ENCODE measurements around the gene FAU. TPM values are rescaled to one million over a fixed set of nuclear protein-coding genes. Genes with fewer than 3 reads are reported as not detected.

FAU gene
- total and polyA plus RNA-seq, 2 of the 13 experiments (the other 11 are each of a cell fraction or from before 2014, with no cell fraction given), result 374 to 869 TPM

GRCh38 chr11:65083834-65084597, 37.9 kb downstream of the FAU start, which contains the start of the genes CDCA5 and ZFPL1 (continued):
- TF ChIP-seq, protein P1, sequence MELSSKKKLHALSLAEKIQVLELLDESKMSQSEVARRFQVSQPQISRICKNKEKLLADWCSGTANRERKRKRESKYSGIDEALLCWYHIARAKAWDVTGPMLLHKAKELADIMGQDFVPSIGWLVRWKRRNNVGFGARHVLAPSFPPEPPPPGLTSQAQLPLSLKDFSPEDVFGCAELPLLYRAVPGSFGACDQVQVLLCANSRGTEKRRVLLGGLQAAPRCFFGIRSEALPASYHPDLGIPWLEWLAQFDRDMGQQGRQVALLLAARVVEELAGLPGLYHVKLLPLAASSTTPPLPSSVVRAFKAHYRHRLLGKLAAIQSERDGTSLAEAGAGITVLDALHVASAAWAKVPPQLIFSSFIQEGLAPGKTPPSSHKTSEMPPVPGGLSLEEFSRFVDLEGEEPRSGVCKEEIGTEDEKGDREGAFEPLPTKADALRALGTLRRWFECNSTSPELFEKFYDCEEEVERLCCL (CRISPR knock-in tag; IDR thresholded peaks at IDR 0.05; ENCODE audit: borderline replicate concordance), result no peak
- peak; percentile 54 for TF ChIP-seq PAXIP1 (CRISPR knock-in tag; conservative IDR thresholded peaks at IDR 0.05)
- no peak for TF ChIP-seq RAD51 (IDR thresholded peaks at IDR 0.05; ENCODE audit: borderline replicate concordance)
- TF ChIP-seq SNRNP70 (IDR thresholded peaks at IDR 0.05; ENCODE audit: low read depth, low read length), result no peak
- TF ChIP-seq RFXANK (CRISPR knock-in tag; IDR thresholded peaks at IDR 0.05), result no peak
- TF ChIP-seq ZFP62 (CRISPR knock-in tag; IDR thresholded peaks at IDR 0.05), result no peak
- TF ChIP-seq PRDM10 (CRISPR knock-in tag; IDR thresholded peaks at IDR 0.05; ENCODE audit: low read depth), result peak; percentile 58; the same call in 1 of the 2 replicates
- TF ChIP-seq, protein P2, sequence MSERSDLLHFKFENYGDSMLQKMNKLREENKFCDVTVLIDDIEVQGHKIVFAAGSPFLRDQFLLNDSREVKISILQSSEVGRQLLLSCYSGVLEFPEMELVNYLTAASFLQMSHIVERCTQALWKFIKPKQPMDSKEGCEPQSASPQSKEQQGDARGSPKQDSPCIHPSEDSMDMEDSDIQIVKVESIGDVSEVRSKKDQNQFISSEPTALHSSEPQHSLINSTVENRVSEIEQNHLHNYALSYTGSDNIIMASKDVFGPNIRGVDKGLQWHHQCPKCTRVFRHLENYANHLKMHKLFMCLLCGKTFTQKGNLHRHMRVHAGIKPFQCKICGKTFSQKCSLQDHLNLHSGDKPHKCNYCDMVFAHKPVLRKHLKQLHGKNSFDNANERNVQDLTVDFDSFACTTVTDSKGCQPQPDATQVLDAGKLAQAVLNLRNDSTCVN (CRISPR knock-in tag; IDR thresholded peaks at IDR 0.05; ENCODE audit: borderline replicate concordance), result peak; percentile 56; the same call in 1 of the 2 replicates
- 0 out of 2 replicates have a peak, but pooled peaks have one; percentile 36 for TF ChIP-seq ZBTB7A (CRISPR knock-in tag; IDR thresholded peaks at IDR 0.05)
- peak in 1 of 2 experiments; percentile 95; a peak in 2 of 4 replicates for TF ChIP-seq KLF16 (CRISPR knock-in tag; IDR thresholded peaks at IDR 0.05)
- no peak for TF ChIP-seq ZBTB14 (CRISPR knock-in tag; IDR thresholded peaks at IDR 0.05)
- 0 out of 2 replicates have a peak, but pooled peaks have one; percentile 35 for TF ChIP-seq ZNF660 (CRISPR knock-in tag; IDR thresholded peaks at IDR 0.05; ENCODE audit: borderline replicate concordance, low read depth)
- TF ChIP-seq ZNF816 (CRISPR knock-in tag; IDR thresholded peaks at IDR 0.05; ENCODE audit: borderline replicate concordance), result no peak
- TF ChIP-seq, protein P3, sequence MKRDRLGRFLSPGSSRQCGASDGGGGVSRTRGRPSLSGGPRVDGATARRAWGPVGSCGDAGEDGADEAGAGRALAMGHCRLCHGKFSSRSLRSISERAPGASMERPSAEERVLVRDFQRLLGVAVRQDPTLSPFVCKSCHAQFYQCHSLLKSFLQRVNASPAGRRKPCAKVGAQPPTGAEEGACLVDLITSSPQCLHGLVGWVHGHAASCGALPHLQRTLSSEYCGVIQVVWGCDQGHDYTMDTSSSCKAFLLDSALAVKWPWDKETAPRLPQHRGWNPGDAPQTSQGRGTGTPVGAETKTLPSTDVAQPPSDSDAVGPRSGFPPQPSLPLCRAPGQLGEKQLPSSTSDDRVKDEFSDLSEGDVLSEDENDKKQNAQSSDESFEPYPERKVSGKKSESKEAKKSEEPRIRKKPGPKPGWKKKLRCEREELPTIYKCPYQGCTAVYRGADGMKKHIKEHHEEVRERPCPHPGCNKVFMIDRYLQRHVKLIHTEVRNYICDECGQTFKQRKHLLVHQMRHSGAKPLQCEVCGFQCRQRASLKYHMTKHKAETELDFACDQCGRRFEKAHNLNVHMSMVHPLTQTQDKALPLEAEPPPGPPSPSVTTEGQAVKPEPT (CRISPR knock-in tag; IDR thresholded peaks at IDR 0.05; ENCODE audit: low read depth), result peak; percentile 77; the same call in 1 of the 2 replicates
- no peak; the same call in 1 of the 2 replicates for TF ChIP-seq MIXL1 (CRISPR knock-in tag; IDR thresholded peaks at IDR 0.05)

Measured in HepG2 (cell line).